Duodenal mucosa (tissue), 2 donors: ENCODE data around the gene NTN1.

Experiments
- H3K27ac ChIP-seq: one replicate; pipeline ENCODE4 v1.7.0; 2013; ENCODE audit warnings: low read depth, low read length
- H3K27me3 ChIP-seq, 2 donors: one replicate each; pipeline ENCODE4 v1.7.0; 2013; ENCODE audit warnings: low read length in 2 of 2, control low read depth in 1 of 2; ENCODE audit not compliant: insufficient read depth in 2 of 2, control insufficient read depth in 1 of 2
- H3K36me3 ChIP-seq, 2 donors: one replicate each; pipeline ENCODE4 v1.7.0; 2013; ENCODE audit warnings: low read length in 2 of 2, control low read depth in 1 of 2; ENCODE audit not compliant: insufficient read depth in 2 of 2, control insufficient read depth in 1 of 2
- H3K4me1 ChIP-seq, 2 donors: one replicate each; pipeline ENCODE4 v1.7.0; 2013; ENCODE audit warnings: low read length in 2 of 2, control low read depth in 1 of 2; ENCODE audit not compliant: insufficient read depth in 2 of 2, control insufficient read depth in 1 of 2
- H3K4me3 ChIP-seq, 2 donors: one replicate each; pipeline ENCODE4 v1.7.0; 2013; ENCODE audit warnings: low read length in 2 of 2, low read depth in 1 of 2
- H3K9ac ChIP-seq, 2 donors: one replicate each; pipeline ENCODE4 v1.7.0; 2013; ENCODE audit warnings: low read length in 2 of 2, low read depth in 1 of 2
- H3K9me3 ChIP-seq, 2 donors: one replicate each; pipeline ENCODE4 v1.7.0; 2013; ENCODE audit warnings: low read length in 2 of 2, control low read depth in 1 of 2; ENCODE audit not compliant: control insufficient read depth in 1 of 2

NTN1 gene

GRCh38 chr17:9173386-9173983, 152.2 kb downstream of the NTN1 start:
- no peaks in the 10 kb centered on the region for H3K27me3 ChIP-seq
- H3K36me3 ChIP-seq: no peaks in the 10 kb centered on the region
- no peaks in the 10 kb centered on the region for H3K9me3 ChIP-seq
- H3K4me1 ChIP-seq: peaks cover 14 to 24% of the 10 kb centered on the region in 2 donors
- H3K27ac ChIP-seq: no peak overlapping the region
- H3K4me3 ChIP-seq: no peak overlapping the region
- H3K9ac ChIP-seq: no peak overlapping the region

- no peaks in the 10 kb centered on the region for H3K27me3 ChIP-seq
- H3K4me3 ChIP-seq: no peak overlapping the region
- H3K27ac ChIP-seq: no peak overlapping the region
- no peak overlapping the region for H3K9ac ChIP-seq
- H3K4me1 ChIP-seq: peaks cover 14 to 24% of the 10 kb centered on the region in 2 donors
- no peaks in the 10 kb centered on the region for H3K9me3 ChIP-seq
- H3K36me3 ChIP-seq: no peaks in the 10 kb centered on the region
Measured at GRCh38 chr17:9174312-9174711, 153.0 kb downstream of the NTN1 start.

- H3K27me3 ChIP-seq: no peaks in the 10 kb centered on the region
- no peak overlapping the region for H3K9ac ChIP-seq
- no peak overlapping the region for H3K27ac ChIP-seq
- peaks cover 14 to 24% of the 10 kb centered on the region in 2 donors for H3K4me1 ChIP-seq
- no peaks in the 10 kb centered on the region for H3K36me3 ChIP-seq
- no peaks in the 10 kb centered on the region for H3K9me3 ChIP-seq
- H3K4me3 ChIP-seq: no peak overlapping the region
Measured at GRCh38 chr17:9174779-9175574, 153.7 kb downstream of the NTN1 start.

- Histone ChIP-seq H3K36me3 (no peaks in the 10 kb centered on the region), H3K27me3 (no peaks in the 10 kb centered on the region), H3K4me1 (peaks cover 8 to 16% of the 10 kb centered on the region in 2 donors), H3K4me3 (no peak overlapping the region), H3K9me3 (no peaks in the 10 kb centered on the region), H3K27ac (no peak overlapping the region), H3K9ac (no peak overlapping the region)
Measured at GRCh38 chr17:9175700-9176467, 154.6 kb downstream of the NTN1 start.

- Histone ChIP-seq H3K9me3 (no peaks in the 10 kb centered on the region), H3K4me3 (no peak overlapping the region), H3K27ac (no peak overlapping the region), H3K27me3 (no peaks in the 10 kb centered on the region), H3K4me1 (peaks cover 0 to 7% of the 10 kb centered on the region in 2 donors), H3K9ac (no peak overlapping the region), H3K36me3 (no peaks in the 10 kb centered on the region)
Measured at GRCh38 chr17:9177212-9177611, 155.9 kb downstream of the NTN1 start.

GRCh38 chr17:9178319-9178718, 157.0 kb downstream of the NTN1 start:
- Histone ChIP-seq H3K9ac (no peak overlapping the region), H3K9me3 (no peaks in the 10 kb centered on the region), H3K4me1 (peaks cover 0 to 5% of the 10 kb centered on the region in 2 donors), H3K27ac (no peak overlapping the region), H3K36me3 (no peaks in the 10 kb centered on the region), H3K27me3 (no peaks in the 10 kb centered on the region), H3K4me3 (no peak overlapping the region)

- no peaks in the 10 kb centered on the region for H3K27me3 ChIP-seq
- H3K4me3 ChIP-seq: no peak overlapping the region
- H3K36me3 ChIP-seq: no peaks in the 10 kb centered on the region
- H3K4me1 ChIP-seq: no peaks in the 10 kb centered on the region
- no peaks in the 10 kb centered on the region for H3K9me3 ChIP-seq
- no peak overlapping the region for H3K27ac ChIP-seq
- H3K9ac ChIP-seq: no peak overlapping the region
Measured at GRCh38 chr17:9179602-9180001, 158.3 kb downstream of the NTN1 start.

GRCh38 chr17:9181640-9182039, 160.3 kb downstream of the NTN1 start:
- H3K9me3 ChIP-seq: no peaks in the 10 kb centered on the region
- H3K4me3 ChIP-seq: no peak overlapping the region
- H3K36me3 ChIP-seq: no peaks in the 10 kb centered on the region
- no peak overlapping the region for H3K9ac ChIP-seq
- H3K27me3 ChIP-seq: no peaks in the 10 kb centered on the region
- H3K27ac ChIP-seq: no peak overlapping the region
- H3K4me1 ChIP-seq: peaks cover 0 to 4% of the 10 kb centered on the region in 2 donors

- H3K9me3 ChIP-seq: no peaks in the 10 kb centered on the region
- H3K27ac ChIP-seq: no peak overlapping the region
- no peak overlapping the region for H3K9ac ChIP-seq
- peaks cover 0 to 4% of the 10 kb centered on the region in 2 donors for H3K4me1 ChIP-seq
- no peaks in the 10 kb centered on the region for H3K27me3 ChIP-seq
- no peak overlapping the region for H3K4me3 ChIP-seq
- H3K36me3 ChIP-seq: no peaks in the 10 kb centered on the region
Measured at GRCh38 chr17:9183306-9183705, 162.0 kb downstream of the NTN1 start.

- H3K27me3 ChIP-seq: no peaks in the 10 kb centered on the region
- H3K36me3 ChIP-seq: no peaks in the 10 kb centered on the region
- no peaks in the 10 kb centered on the region for H3K9me3 ChIP-seq
- no peak overlapping the region for H3K27ac ChIP-seq
- peaks cover 5 to 17% of the 10 kb centered on the region in 2 donors for H3K4me1 ChIP-seq
- no peak overlapping the region for H3K4me3 ChIP-seq
- H3K9ac ChIP-seq: no peak overlapping the region
Measured at GRCh38 chr17:9185142-9185541, 163.8 kb downstream of the NTN1 start.
